Endothelial cell of umbilical vein (primary cell): ENCODE measurements around the gene SH3PXD2B.
A peak's percentile ranks its signal among the peaks of the same experiment; 100 is the strongest.

ENCODE experiments used
- EZH2 ChIP-seq: IDR thresholded peaks from 2 replicates; pipeline ENCODE4 v1.6.1; 2012; ENCODE audit warnings: borderline replicate concordance, low read depth, mild to moderate bottlenecking, moderate library complexity, low read length, inconsistent platforms; ENCODE audit not compliant: severe bottlenecking
- JUN ChIP-seq: IDR thresholded peaks from 2 replicates; pipeline ENCODE4 v1.6.1; 2011; ENCODE audit warnings: borderline replicate concordance, low read depth; ENCODE audit not compliant: insufficient read length, insufficient read depth
- POLR2A ChIP-seq: IDR thresholded peaks from 2 replicates; pipeline ENCODE4 v1.6.1; 2012; ENCODE audit warnings: low read depth, mild to moderate bottlenecking, control low read depth, low read length
- POLR2AphosphoS5 ChIP-seq: IDR thresholded peaks from 2 replicates; pipeline ENCODE4 v1.6.1; 2012; ENCODE audit warnings: low read depth, mild to moderate bottlenecking, control low read depth, low read length, moderate library complexity; ENCODE audit not compliant: insufficient read depth
- TF ChIP-seq, protein P1 (sequence below), 2 donors: IDR thresholded peaks; 1 replicate in 1 of 2; 2 replicates in 1 of 2; pipeline ENCODE4 v1.5.1; 2011; ENCODE audit warnings: low read length in 2 of 2, mild to moderate bottlenecking in 2 of 2, moderate library complexity in 2 of 2, control low read depth in 1 of 2, inconsistent platforms in 1 of 2, low read depth in 1 of 2; ENCODE audit not compliant: insufficient read depth in 1 of 2; ENCODE audit errors: extremely low read depth in 1 of 2
- TF ChIP-seq, protein P2 (sequence below): IDR thresholded peaks from 2 replicates; pipeline ENCODE4 v1.6.1; 2011; ENCODE audit not compliant: insufficient read depth, insufficient read length

DNA sequence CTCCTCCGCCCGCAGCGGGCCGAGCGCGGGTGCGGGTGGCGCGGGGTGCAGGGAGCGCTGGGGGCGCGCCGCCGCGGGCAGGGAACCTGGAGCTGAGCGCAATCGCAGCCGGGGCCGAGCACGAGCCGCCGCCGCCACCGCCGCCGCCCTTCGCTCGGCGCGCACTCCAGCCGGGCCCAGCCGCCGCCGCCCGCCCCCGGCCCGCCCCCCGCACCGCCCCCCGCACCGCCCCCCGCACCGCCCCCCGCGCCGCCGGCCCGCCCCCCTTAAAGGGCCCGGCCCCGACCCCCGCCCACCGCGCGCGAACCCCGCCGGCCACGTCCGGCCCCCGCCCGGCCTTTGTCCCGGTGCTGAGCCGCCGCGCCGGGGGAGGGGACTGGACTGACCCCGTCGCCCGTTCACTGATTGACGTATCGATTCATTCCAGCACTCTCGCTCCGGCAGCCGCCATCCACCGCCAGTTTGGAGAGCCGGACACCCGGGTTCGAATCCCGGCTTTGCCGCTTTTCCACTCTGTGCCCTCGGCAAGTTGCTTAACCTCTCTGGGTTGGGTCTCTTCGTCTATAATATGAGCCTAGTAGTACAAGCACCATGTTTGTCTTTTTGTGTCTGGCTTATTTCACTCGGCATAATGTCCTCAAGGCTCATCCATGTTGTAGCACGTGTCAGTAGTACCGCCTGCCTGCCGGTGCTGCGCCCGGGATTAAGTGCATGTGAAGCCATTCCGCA is at the start of gene SH3PXD2B:
- TF ChIP-seq EZH2, result no peak
- peak; percentile 65 for TF ChIP-seq POLR2AphosphoS5
- TF ChIP-seq, protein P1, sequence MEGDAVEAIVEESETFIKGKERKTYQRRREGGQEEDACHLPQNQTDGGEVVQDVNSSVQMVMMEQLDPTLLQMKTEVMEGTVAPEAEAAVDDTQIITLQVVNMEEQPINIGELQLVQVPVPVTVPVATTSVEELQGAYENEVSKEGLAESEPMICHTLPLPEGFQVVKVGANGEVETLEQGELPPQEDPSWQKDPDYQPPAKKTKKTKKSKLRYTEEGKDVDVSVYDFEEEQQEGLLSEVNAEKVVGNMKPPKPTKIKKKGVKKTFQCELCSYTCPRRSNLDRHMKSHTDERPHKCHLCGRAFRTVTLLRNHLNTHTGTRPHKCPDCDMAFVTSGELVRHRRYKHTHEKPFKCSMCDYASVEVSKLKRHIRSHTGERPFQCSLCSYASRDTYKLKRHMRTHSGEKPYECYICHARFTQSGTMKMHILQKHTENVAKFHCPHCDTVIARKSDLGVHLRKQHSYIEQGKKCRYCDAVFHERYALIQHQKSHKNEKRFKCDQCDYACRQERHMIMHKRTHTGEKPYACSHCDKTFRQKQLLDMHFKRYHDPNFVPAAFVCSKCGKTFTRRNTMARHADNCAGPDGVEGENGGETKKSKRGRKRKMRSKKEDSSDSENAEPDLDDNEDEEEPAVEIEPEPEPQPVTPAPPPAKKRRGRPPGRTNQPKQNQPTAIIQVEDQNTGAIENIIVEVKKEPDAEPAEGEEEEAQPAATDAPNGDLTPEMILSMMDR (IDR thresholded peaks at IDR 0.05; ENCODE audit: extremely low read depth in 1 of 2, insufficient read depth in 1 of 2, low read depth in 1 of 2, low read length in 2 of 2), result no peak
- TF ChIP-seq POLR2A, result peak; percentile 61
- TF ChIP-seq, protein P2, sequence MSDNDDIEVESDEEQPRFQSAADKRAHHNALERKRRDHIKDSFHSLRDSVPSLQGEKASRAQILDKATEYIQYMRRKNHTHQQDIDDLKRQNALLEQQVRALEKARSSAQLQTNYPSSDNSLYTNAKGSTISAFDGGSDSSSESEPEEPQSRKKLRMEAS, result no peak
- no peak for TF ChIP-seq JUN
